ENCODE results near the gene TMUB1. TPM values are rescaled to one million over a fixed set of nuclear protein-coding genes. Genes with fewer than 3 reads are reported as not detected.

TMUB1 gene
- total RNA-seq, 1 donor from 2014 or later: 12.5 TPM

GRCh38 chr7:151034312-151035025 lies 48.8 kb downstream of the TMUB1 start:
- peaks cover 33 to 39% (median 34%) of the 10 kb centered on the region in 3 donors for H3K36me3 ChIP-seq (ENCODE audit: control insufficient read depth in 3 of 3, insufficient read depth in 3 of 3, low read length in 3 of 3)
- H3K9me3 ChIP-seq (ENCODE audit: control insufficient read depth in 3 of 3, low read length in 3 of 3): no peaks in the 10 kb centered on the region
- no peaks in the 10 kb centered on the region for H3K27me3 ChIP-seq (ENCODE audit: control insufficient read depth in 3 of 3, insufficient read depth in 3 of 3, low read length in 3 of 3)
- no peak overlapping the region for H3K4me3 ChIP-seq (ENCODE audit: low read length in 3 of 3)
- peak overlapping the region; percentile 31 for H3K27ac ChIP-seq (ENCODE audit: low read depth, low read length)
- H3K4me1 ChIP-seq (ENCODE audit: control insufficient read depth in 3 of 3, insufficient read depth in 3 of 3, low read length in 3 of 3): peaks cover 23 to 35% (median 30%) of the 10 kb centered on the region in 3 donors
- H3K9ac ChIP-seq (ENCODE audit: low read depth in 1 of 3, low read length in 3 of 3): peak overlapping the region in 2 of 3 donors; percentile 25 to 43

- H3K9ac ChIP-seq (ENCODE audit: low read depth in 1 of 3, low read length in 3 of 3): peak overlapping the region in 1 of 3 donors; percentile 25
- peaks cover 21 to 35% (median 25%) of the 10 kb centered on the region in 3 donors for H3K4me1 ChIP-seq (ENCODE audit: control insufficient read depth in 3 of 3, insufficient read depth in 3 of 3, low read length in 3 of 3)
- H3K36me3 ChIP-seq (ENCODE audit: control insufficient read depth in 3 of 3, insufficient read depth in 3 of 3, low read length in 3 of 3): peaks cover 33 to 39% (median 34%) of the 10 kb centered on the region in 3 donors
These were observed 49.4 kb downstream of the TMUB1 start for GRCh38 chr7:151033864-151034249.

GRCh38 chr7:151032936-151033863 lies 50.1 kb downstream of the TMUB1 start:
- H3K27me3 ChIP-seq (ENCODE audit: control insufficient read depth in 3 of 3, insufficient read depth in 3 of 3, low read length in 3 of 3): no peaks in the 10 kb centered on the region
- H3K9ac ChIP-seq (ENCODE audit: low read depth in 1 of 3, low read length in 3 of 3): peak overlapping the region in 1 of 3 donors; percentile 25
- H3K4me3 ChIP-seq (ENCODE audit: low read length in 3 of 3): no peak overlapping the region
- no peak overlapping the region for H3K27ac ChIP-seq (ENCODE audit: low read depth, low read length)
- H3K9me3 ChIP-seq (ENCODE audit: control insufficient read depth in 3 of 3, low read length in 3 of 3): no peaks in the 10 kb centered on the region
- peaks cover 31 to 39% (median 33%) of the 10 kb centered on the region in 3 donors for H3K36me3 ChIP-seq (ENCODE audit: control insufficient read depth in 3 of 3, insufficient read depth in 3 of 3, low read length in 3 of 3)
- H3K4me1 ChIP-seq (ENCODE audit: control insufficient read depth in 3 of 3, insufficient read depth in 3 of 3, low read length in 3 of 3): peaks cover 22 to 34% (median 24%) of the 10 kb centered on the region in 3 donors

More at GRCh38 chr7:151033864-151034249, 49.4 kb downstream of the TMUB1 start:
- H3K9me3 ChIP-seq (ENCODE audit: control insufficient read depth in 3 of 3, low read length in 3 of 3): no peaks in the 10 kb centered on the region
- no peaks in the 10 kb centered on the region for H3K27me3 ChIP-seq (ENCODE audit: control insufficient read depth in 3 of 3, insufficient read depth in 3 of 3, low read length in 3 of 3)
- H3K4me3 ChIP-seq (ENCODE audit: low read length in 3 of 3): no peak overlapping the region
- H3K27ac ChIP-seq (ENCODE audit: low read depth, low read length): no peak overlapping the region

Other genes starting within 250 kb of the TMUB1 start
- under 0.01 TPM for gene AOC1, start 231.0 kb downstream of the TMUB1 start, total RNA-seq
- gene KCNH2, start 105.2 kb downstream of the TMUB1 start, total RNA-seq: 7.3 TPM
- 4.7 TPM for gene NOS3, start 92.5 kb downstream of the TMUB1 start, total RNA-seq
- not detected for gene ATG9B, start 59.0 kb downstream of the TMUB1 start, total RNA-seq
- gene ABCB8, start 55.0 kb downstream of the TMUB1 start, total RNA-seq: 15.7 TPM
- not detected for gene ASIC3, start 35.0 kb downstream of the TMUB1 start, total RNA-seq
- 5.7 TPM for gene CDK5, start 25.6 kb downstream of the TMUB1 start, total RNA-seq
- gene SLC4A2, start 23.9 kb downstream of the TMUB1 start, total RNA-seq: 31.3 TPM
- 55.3 TPM for gene FASTK, start 2.7 kb downstream of the TMUB1 start, total RNA-seq
- 28.7 TPM for gene AGAP3, start 3.0 kb upstream of the TMUB1 start, total RNA-seq
- not detected for gene GBX1, start 84.2 kb upstream of the TMUB1 start, total RNA-seq
- gene ASB10, start 103.8 kb upstream of the TMUB1 start, total RNA-seq: 3.7 TPM
- not detected for gene H2BK1, start 127.0 kb upstream of the TMUB1 start, total RNA-seq
- 20.9 TPM for gene ABCF2, start 143.7 kb upstream of the TMUB1 start, total RNA-seq
- gene CHPF2, start 149.0 kb upstream of the TMUB1 start, total RNA-seq: 16.2 TPM
- 101 TPM for gene SMARCD3, start 165.2 kb upstream of the TMUB1 start, total RNA-seq

All from skeletal muscle tissue (tissue), 4 donors.